HCT116 (cell line): ENCODE results near the gene GALNT2.

Source experiments
- CBX3 ChIP-seq: IDR thresholded peaks from 2 replicates; pipeline ENCODE4 v1.6.1; 2012; ENCODE audit warnings: low read depth
- CTCF ChIP-seq, 3 experiments: fragments of 200-600 bp in 1 of 3; sonication (generic) in 1 of 3; IDR thresholded peaks in 2 of 3; conservative IDR thresholded peaks in 1 of 3; 2 replicates each; pipeline ENCODE4 v1.5.1; 2012 to 2017; ENCODE audit warnings: low read depth in 2 of 3, low read length in 2 of 3, antibody characterized with exemption in 1 of 3, borderline replicate concordance in 1 of 3, control low read depth in 1 of 3, mild to moderate bottlenecking in 1 of 3, mixed read lengths in 1 of 3, mixed run types in 1 of 3, moderate library complexity in 1 of 3; ENCODE audit not compliant: insufficient read depth in 1 of 3
- EGR1 ChIP-seq: IDR thresholded peaks from 2 replicates; pipeline ENCODE4 v1.6.1; 2012; ENCODE audit warnings: low read depth
- MAX ChIP-seq: IDR thresholded peaks from 2 replicates; pipeline ENCODE4 v1.6.1; 2012
- POLR2AphosphoS5 ChIP-seq: IDR thresholded peaks from 2 replicates; pipeline ENCODE4 v1.6.1; 2011; ENCODE audit warnings: mild to moderate bottlenecking, low read depth, low read length, moderate library complexity

GRCh38 chr1:230057681-230058565 lies 9.1 kb upstream of the GALNT2 start:
- TF ChIP-seq MAX (no peak), CTCF (IDR thresholded peaks at IDR 0.05 in 2 of 3, conservative IDR thresholded peaks at IDR 0.05 in 1 of 3; ENCODE audit: borderline replicate concordance in 1 of 3, insufficient read depth in 1 of 3, low read depth in 2 of 3, low read length in 2 of 3) (no peak), POLR2AphosphoS5 (no peak), EGR1 (no peak), CBX3 (no peak)
